COLO829 (cell line): ENCODE results near the gene ADAMTS6.
"Not testable (repeated sequence)": the region's sequence is repeated elsewhere in the genome, so short reads cannot be mapped to it uniquely, and the experiment has no call there.

Experiments used
- DNase-seq: peaks from one replicate; pipeline ENCODE4 v3.0.0; 2012; ENCODE audit warnings: low spot score

Gene ADAMTS6

DNA sequence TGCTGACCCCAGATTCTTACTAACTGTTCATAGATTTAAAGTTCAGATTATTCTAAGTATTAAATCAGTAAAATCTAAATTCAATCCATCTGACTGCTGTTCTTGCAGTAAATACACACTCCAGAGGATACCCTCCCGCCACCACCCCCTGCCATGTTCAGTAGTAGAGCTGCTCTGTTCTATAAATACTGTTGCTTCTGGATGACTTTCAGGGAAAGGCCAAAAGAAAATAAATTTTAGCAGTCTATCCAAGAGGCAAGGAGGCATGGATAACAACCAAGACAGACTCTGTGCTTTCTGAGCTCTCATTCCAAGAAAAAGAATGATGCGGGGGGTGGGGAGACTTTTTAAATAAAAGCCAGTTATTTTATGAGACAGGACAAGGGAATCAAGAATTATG lies 115.1 kb downstream of the ADAMTS6 start:
- DNase-seq: no peak

DNA sequence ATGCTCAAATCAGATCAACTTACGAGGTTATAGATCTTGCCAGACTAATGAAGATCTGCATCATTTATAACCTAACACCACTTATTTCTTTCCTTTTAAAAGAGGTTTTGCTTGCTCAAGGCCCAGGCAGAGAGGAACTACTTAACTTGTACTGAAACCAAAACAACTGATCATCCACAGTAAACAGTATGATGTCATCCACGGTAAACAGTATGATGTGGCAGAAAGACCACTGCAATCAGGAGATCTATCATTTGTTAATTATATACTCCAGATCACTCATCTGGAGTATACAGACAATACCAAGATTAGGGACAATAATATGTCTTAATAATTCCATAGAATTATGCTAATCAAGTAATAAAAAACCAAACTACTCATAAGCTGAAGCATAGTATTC lies 116.8 kb downstream of the ADAMTS6 start:
- no peak for DNase-seq

DNA sequence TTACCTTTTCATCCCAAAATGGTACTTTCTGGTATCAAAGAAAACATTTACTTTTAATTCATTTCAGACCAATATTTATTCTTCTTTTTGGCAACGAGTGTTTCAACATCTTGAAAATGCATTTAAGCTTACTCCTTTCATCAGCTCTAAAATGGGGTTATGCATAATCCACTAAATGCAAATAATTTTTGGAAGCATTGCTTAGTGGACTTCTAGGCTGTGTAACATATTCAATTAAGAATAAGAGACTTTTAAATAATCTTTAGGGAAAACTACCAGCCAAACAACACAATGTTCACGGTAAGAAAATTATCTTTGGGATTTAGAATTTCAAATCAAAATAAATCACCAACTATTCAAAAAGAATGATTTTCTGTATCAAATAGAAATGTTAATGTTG lies 118.2 kb downstream of the ADAMTS6 start:
- DNase-seq: no peak

DNA sequence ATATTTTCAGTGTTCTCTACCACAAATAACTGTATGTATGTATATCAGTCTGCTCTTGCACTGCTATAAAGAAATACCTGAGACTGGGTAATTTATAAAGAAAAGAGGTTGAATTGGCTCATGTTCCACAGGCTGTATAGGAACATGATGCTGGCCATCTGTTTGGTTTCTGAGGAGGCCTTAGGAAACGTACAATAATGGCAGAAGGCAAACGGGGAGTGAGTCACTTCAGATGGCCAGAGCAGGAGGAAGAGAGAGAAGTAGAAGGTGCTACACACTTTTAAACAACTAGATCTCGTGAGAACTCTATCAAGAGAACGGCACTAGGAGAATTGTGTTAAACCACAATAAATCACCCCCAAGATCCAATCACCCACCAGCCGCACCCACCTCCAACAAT lies 121.7 kb downstream of the ADAMTS6 start:
- no peak for DNase-seq

DNA sequence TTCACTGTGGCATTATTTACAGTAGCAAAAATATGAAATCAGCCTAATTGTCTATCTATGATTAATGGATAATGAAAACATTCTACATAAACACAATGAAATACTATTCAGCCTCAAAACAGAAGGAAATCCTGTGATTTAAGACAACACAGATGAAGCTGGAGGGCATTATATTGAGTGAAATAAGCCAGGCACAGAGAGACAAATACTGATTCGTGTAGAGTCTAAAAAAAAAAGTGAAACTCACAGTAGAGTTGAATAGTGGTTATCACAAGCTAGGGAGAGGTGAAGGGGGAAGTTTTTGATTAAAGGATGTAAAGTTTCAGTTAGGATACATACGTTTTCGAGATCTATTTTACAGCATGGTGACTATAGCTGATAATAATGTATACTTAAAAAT lies 122.2 kb downstream of the ADAMTS6 start:
- no peak for DNase-seq

DNA sequence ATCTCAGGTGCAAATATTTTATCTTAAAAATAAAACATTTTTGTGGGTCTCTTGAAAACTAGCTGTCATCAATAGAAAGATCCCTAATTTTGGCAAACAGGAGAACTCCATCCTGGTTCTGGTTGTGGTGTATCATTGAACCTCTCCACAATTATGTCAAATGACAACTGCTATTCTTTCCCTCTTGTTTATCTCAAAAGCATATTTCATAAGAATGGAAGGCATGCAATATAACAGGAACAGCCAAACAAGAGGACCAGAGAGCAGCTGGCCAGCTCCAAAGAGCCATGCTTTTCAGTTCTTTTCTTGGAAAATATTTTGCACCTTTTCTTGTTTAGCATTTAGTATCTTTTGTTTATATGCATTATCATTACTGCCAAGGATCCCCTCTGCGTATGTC lies 125.4 kb downstream of the ADAMTS6 start:
- no peak for DNase-seq

DNA sequence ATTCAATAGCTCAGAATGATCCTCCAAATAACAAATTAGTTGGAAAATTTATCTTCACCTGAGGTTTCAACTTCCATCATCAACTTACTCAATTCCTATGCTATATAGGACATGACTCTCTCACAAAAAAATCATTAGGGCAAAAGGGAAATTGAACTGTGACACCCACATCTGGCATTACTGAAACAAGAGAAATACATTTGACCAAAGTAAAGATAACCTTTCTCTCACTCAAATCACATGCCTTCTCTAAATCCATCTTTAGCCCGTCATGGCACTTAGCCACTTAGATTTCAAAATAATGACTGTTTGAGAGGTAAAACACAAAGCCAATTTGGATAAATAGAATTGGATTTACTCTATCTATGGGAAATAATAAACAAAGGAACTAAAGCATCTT lies 126.4 kb downstream of the ADAMTS6 start:
- DNase-seq: no peak

DNA sequence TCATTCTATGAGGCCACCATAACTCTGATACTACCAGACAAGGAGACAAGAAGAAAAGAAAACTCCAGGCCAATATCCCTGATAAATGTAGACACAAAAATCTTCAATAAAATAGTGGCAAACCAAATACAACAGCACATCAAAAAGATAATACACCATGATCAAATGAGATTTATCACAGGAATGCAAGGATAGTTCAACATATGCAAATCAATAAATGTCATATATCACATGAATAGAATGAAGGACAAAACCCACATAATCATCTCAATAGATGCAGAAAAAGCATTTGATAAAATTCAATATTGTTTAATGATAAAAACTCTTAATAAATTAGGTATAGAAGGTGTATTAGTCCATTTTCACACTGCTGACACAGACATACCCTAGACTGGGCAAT lies 139.9 kb downstream of the ADAMTS6 start:
- no peak for DNase-seq

DNA sequence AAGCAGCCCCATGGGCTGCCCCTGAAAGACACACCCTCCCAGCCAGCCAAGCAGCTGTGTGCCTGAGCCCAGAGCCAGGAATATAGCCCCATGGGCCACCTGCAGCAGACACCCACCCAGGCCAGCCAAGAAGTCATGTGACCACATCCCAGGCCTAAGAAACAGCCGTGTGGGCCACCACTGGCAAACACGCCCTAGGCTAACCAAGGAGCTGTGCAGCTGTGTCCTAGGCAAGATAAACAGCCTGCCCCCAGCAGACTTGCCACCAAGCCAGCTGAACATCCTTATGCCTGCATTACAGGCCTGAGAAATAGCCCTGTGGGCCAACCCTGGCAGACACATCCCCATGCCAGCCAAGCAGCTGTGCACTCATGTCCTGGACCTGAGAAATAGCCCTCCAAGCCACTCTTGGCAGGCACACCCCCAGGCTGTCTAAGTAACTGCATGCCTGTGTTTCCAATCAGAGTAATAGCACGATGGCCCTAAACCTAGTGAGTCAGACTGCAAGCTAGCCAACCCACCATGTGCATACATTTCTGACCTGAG lies 143.0 kb downstream of the ADAMTS6 start:
- DNase-seq: no peak

DNA sequence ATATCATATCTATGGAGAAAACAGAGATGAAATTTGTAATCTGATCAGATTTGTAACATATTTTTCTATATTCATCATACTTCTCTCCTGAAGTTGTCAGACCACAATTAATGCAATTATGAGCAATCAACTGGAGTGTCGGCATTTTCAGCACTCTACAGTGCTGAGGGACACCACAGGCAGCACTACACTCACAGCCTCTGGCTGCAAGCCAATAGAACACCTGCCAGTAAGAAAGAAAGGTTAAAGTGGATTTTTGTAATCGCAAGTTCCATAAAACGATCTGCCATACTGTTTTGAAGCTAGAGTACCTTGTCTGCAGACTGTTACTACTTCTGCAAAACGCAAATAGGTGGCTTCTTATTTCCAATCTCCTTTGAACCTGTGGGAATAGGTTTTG lies 147.6 kb downstream of the ADAMTS6 start:
- no peak for DNase-seq

DNA sequence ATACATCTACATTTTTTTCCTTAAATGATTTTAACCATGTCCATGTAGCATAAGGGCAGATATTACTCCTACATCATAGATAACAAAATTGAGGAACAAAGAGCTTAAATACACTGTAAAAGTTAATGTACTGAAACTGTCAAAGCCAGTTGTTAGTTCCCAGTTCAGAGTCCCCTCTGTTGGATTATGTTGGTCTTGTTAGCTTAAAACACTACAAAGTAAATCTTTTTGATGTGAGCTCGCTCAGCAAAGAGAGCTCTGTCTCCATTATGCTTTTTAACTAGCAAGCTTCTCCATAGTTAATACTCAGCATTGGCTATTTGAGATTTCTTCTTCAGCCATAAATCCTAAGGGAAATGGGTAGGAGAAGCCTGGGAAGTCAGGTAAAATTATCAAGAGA lies 149.1 kb downstream of the ADAMTS6 start:
- DNase-seq: no peak

DNA sequence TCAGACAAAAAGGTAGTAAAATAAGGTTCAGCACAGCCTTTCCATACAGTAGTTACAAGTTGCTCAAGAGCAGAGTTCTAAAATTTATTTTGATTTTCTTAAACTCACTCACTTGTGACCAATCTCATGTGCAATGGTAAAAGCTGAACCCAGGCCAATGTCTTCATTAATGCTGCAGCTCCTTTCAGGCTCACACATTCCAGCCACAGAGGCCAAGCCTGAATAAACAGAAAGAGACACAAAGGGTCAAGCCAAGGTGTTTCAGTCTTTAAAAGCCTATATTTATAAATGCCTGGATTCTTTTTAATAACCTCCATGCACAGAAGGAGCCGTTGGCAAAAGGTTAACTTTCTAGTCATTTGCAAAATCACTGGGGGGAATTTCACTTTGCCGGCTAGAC lies 152.5 kb downstream of the ADAMTS6 start:
- no peak for DNase-seq

DNA sequence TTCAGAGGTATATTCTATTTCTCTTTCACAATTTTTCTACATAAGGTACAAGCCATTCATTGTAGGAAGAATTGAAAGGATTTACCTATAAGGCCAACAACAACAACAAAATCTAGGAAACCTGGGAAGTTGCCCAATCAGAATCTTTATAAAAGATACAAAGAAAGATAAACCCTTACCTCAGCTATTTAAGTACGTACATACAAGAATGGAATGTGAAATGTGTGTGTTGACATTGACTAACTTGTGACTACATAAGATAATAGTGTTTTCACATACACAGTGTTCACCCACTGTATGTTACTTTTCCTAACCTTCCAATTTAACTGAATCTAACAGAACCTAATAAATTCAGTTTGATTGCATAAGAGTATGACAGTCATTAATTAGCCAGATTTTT lies 154.1 kb downstream of the ADAMTS6 start:
- no peak for DNase-seq

DNA sequence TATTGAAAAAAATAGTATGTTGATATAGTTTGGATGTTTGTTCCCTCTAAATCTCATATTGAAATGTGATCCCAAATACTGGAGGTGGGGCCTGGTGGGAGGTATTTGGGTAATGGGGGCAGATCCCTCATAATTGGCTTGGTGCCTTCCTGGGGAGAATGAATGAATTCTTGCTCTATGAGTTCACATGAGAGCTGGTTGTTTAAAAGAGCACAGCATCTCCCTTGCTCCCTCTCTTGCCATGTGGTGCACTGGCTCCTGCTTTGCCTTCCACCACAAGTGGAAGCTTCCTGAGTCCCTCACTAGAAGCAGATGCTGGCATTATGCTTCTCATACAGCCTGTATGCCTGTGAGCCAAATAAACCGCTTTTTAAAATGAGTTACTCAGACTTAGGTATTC lies 154.8 kb downstream of the ADAMTS6 start:
- DNase-seq: no peak

DNA sequence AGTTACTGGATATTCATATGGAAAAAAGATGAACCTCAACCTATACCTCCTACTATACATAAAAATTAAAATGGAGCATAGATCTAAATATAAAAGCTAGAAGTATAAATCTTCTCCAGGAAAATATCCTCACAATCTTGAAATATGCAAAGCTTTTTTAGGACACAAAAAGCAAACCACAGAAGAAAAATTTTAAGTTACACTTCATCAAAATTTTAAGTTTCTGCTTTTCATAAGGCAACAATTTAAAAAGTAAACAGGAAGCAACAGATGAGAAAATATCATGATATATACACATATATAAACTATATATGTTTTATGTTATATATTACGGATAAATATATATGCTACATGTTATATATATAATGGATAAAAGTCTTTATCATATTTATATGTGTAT lies 157.5 kb downstream of the ADAMTS6 start:
- DNase-seq: no peak

DNA sequence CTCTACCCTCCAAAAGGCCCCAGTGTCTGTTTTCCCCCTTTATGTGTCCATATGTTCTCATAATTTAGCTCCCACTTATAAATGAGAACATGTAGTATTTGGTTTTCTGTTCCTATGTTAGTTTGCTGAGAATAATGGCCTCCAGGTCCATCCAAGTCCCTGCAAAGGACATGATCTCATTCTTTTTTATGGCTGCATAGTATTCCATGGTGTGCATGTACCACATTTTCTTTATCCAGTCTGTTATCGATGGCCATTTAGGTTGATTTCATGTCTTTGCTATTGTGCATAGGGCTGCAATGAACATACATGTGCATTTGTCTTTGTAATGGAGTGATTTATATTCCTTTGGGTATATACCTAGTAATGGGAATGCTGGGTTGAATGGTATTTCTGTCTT lies 161.0 kb downstream of the ADAMTS6 start:
- not testable (repeated sequence) for DNase-seq

DNA sequence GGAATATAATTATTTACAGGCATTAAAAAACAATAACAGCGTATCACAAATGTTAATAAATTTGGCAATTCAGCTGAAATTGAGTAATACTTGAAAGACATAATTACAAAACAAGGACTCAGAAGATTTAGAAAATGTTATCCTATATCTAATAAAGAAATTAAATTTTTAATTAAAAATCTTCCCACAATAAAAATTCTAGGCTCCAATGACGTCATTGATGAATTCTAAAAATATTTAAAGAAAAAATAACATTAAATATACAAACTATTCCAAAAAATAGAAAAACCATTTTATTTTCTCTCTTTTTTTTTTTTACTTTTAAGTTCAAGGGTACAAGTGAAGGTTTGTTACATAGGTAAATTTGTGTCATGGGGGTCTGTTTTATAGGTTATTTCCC lies 161.5 kb downstream of the ADAMTS6 start:
- DNase-seq: no peak

DNA sequence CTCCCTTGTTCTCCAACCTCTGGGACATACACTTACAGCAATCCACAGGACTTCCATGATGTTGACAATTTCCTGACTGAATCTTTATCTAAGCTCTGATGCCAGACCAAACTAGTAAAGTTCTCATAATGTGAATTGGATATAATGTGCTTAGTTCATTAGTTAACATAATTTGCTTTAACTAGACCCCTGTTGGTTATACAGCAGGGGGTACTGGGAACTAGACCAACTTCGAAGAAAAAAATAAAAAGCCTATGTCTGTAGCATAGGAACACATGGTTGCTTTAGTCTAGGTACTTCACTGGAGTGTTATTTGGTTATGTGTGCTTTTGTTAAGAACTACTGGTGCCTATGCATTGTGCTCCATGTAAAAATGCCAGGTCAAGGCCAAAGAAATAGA lies 173.8 kb downstream of the ADAMTS6 start:
- no peak for DNase-seq

DNA sequence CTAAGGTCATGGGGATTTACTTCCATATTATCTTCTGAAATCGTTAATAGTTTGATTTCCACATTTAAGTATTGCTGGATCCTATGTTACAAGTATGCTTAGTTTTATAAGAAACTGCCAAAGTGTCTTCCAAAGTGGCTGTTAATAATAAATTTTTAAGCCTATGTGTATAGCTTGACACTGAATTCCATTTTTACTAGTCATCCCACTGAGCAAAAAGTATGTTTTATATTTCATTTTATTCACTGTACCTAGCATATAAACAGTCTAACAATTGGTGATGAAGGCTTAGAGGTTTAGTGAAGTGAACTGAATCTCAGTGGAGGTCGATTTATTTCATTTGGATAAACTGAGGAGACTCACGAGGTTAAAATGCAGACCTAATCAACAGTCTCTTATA lies 174.6 kb downstream of the ADAMTS6 start:
- no peak for DNase-seq

DNA sequence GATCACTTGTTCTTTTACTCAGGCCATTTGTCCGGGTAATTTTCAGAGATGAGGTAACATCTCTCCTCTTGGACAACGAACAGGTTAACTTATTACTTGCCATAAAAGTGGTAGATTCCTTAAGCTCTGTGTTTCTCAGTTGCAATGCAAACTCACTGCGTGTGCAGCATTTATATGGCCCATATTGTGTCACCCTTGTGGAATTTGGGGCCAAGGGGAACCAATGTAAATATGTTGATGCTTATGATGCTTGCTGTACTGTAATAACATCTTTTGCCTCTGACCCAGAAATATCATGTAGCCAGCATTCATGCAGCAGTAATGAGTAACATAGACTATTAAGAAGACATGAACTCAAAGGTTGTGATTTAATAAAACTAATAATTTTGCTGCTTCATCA lies 175.8 kb downstream of the ADAMTS6 start:
- no peak for DNase-seq

DNA sequence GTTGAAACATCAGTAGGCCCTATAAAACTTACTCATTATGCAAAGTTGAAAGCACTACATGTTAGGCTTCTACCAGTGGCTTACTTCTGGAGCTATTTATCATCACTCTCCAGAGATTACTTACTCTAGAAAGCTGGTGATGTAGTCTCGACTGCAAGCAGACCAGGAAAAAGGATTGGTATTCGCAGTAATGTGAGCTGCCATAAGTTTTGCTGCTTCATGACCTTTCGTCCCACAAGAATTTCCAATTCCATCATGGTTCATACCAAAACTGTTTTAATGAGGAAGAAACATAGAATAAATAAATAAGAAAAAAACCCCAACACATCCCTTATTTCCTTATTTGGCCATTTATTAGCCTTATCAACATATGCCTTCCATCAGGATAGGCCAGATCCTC lies 181.9 kb downstream of the ADAMTS6 start:
- no peak for DNase-seq

DNA sequence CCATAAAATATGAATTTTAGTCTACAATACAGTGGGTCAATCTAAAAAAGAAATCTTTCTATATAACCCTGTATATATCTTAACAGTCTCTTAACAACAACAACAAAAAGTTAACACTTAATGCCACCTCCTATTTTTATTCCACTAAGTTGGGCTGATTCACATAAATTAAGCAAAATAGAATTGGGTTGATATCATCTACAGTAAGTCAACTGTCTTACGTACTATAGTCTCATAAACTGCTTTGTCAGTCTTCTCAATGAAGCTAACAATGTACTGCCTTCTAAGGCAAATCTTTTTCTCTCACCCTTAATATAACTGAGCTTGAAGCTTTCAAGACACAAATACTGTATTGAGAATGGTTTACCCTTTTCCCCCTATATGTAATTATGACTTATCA lies 185.7 kb downstream of the ADAMTS6 start:
- no peak for DNase-seq

DNA sequence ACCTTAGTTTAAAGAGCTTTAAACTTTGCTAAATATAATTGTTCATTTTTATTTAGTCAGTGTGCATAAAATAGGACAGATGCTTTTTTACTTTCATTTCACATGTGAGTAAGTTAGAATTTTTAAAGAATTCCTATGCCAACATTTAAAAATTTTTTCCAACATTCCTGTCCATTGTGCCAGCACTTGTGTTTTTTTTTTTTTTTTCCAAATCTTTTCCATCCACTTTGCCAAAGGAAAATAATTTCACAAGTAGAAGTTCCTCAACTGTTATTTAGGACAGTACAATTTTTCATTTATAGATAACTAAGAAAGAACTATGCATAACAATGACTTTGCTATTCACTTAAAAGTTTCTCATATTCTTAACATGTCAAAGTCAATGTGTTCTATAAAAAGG lies 189.5 kb downstream of the ADAMTS6 start:
- no peak for DNase-seq

DNA sequence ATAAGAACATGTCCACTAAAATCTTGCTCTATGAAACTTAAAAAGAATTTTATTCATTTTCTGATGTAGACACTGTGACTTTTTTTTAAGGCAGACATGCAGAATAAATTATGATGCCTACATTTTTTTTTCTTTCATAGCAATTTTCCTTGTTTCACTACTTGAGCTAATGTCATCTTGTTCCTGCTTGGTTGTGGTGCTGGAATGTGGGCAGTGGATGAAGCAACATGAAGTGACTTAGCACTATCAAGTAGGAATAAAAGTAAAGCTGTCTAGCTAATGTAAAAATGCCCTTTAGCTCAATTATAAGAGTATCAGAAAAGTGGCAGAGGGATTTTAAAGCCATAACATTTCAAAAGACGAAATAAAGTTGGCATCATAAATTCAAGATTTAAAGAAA lies 191.0 kb downstream of the ADAMTS6 start:
- DNase-seq: no peak

DNA sequence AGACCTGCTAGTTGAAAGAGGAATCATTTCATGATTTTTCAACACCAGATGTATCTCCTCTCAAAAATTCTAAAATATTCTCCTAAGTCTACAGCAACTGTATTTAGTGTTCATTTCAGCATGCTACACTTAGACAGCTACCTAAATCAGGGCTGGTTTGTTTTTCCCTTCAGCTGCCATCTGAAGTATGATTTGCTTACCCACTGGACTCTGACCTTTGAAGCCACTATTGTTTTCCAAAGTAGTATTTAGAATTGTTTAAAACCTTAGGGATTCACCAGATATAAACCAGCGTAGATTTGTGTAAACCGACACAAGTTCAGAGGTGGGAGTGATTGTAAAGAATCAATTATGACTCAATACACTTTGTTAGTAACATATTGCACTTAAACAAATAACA lies 193.1 kb downstream of the ADAMTS6 start:
- no peak for DNase-seq
